Activated gamma-delta T cell treated with anti-CD3 and anti-CD28 coated beads, Interleukin-2, amount 50 U/mL, for 16 hours (primary cell): ENCODE data around the gene TMEM256.

ENCODE experiments used
- DNase-seq: peaks from one replicate; pipeline ENCODE4 v3.0.0-alpha.2; 2020; ENCODE audit warnings: low read depth

The TMEM256 gene

DNA sequence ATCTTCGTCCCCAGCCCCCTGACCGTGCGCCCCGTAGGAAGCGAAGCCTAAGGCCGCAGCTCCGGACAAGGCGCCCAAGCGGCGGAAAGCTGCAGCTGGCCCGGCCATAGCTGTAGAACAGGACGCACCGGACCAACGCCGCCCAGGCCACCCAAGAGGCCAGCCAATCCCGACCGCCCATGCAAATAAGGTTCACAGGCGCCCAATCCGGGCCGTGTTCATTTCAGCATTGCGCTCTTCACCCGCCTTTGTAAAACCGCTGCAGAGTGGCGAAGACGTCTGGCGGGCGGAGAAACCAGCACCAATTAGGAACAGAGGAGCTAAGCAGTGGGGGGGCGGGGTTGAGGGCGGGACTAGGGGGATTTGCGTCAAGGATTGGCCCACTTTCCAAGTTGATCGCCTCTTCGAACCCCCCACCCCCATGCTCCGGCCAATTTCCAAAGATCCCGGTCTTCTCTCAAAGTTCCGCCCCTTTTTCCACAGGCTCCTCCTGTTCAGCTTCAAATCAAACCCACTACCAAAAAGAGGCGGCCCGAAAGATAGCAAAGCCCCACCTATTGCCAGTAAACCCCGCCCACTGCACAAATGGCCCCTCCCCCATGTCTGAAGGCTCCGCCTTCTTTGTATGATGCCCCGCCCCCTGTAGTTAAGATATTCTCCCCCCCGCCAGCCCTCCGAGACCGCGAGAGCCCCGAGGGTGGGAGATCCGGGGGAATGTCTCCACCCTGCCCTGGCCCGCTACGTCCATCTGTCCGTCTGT, at the start of gene TMEM256:
Gene TMEM256 (minus strand): TSS at position 121 of the 760 bp plus-strand sequence. CDS start 13 bp downstream, at position 108.
- DNase-seq: peak; percentile 92

DNA sequence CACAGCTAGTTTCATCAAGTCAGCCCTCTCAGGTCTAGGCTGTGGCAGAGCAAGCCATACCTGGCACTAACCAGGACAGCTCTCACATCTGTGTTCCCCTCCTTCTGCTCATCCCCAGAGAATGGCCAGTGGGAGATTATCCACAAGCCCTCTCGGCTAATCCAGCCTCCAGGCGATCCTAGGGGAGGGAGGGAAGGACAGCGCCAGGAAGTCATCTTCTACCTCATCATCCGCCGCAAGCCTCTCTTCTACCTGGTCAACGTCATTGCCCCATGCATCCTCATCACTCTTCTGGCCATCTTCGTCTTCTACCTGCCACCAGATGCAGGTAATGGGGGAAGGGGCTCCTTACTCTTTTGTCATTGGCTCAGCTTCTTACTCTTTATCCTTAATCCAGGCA, 44.6 kb upstream of the TMEM256 start:
- DNase-seq: no peak

DNA sequence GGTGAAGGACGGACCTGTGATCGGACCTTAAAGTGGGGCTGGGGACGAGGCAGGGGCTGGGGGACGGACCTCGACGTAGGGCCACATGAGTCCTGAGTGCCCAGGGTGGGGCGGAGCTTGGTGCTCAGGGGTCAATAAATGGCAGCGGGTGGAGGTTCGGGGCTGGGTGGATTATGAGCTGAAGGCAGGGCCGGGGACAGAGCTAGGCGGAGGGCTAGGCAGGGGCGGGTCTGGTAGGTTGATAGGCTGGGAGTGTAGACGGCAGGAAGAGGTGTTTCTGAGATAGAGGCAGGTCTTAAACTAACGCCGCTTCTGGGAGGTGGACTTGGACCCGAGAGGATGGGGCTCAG, 41.7 kb upstream of the TMEM256 start:
- DNase-seq: no peak

DNA sequence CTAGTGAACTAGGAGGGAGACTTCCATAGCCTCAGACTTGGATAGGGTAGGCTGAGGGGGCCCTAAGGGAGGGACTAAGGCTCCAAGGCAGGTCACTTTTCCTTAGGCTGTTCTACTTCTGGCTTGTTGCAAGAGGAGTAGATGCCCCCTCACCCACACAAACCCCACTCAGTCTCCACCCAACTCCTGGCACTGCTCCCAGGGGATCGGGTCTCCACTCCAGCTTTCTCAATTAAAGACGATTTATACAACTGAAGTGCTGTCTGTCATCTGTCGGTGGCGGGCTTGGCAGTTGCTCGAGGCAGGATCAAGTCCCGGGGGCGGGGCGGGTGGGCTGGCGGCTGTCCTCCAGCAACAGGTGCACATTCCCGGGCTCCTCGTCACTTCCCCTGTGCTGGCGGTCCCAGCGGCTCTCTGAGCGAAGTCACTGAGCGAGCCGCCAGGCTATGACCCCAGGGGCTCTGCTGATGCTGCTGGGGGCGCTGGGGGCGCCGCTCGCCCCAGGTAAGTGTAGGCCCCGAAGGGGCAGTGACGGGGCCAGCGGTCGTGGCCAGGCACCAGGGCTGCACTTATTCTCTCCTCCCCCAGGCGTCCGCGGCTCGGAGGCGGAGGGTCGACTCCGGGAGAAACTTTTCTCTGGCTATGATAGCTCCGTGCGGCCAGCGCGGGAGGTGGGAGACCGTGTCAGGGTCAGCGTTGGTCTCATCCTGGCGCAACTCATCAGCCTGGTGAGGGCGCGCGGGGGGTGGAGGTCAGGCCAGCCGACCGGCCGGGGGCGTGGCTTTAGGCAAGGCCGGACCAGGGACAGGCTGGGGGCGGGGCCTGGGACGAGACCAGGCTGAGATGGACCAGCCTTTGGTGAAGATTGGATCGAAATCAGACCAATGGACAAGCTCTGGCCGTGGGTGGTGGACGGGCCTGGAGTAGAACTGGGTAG, 41.1 kb upstream of the TMEM256 start, which contains the start of gene CHRNB1:
Gene CHRNB1 (plus strand): TSS at position 380 of the 937 bp plus-strand sequence. CDS start 67 bp downstream, at position 447.
- DNase-seq: no peak

DNA sequence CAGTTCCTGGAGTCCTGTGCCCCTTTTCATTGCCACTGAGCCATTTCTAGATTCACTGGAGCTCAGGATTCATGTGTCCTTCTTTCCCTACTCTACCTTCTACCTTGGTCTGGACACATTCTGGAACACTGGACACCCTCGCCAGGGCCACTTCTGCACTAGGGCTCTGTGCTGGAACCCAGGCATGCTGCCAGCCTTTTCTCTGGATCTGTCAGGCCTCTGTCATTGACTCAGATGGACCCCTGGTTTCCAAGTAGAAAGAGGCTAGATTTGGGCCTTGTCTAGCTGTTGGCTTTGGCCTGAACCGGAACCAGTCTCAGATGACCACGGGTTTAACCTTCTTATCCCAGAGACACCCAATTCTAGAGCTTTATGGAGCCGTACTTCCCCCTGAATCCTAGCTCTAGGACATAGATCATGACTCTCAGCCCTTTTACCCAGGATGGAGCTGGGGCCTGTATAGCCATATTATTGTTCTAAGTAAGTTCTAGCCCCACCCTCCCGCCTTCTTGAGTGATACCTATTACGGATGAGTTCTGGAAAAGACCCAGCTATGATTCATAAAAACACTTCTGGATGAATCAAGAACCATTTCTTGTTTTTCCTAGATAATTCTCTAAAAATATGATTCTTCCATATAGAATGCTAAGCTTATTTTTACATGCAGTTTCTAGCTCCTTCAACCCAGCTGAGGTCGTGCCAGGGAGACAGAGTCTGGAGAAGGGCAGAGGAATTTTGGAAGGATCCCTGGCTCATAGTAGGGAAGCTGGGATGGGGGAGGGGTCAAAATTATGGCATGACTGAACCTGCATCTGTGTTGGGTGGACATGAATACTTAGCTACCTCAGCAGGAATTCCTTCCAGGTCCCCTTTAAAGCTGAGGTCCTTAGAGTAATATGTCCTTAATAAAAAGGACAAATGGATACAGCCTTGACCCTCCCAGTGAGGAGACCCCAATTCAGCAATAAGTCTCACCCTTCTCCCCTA, 39.9 kb upstream of the TMEM256 start:
- DNase-seq: no peak

DNA sequence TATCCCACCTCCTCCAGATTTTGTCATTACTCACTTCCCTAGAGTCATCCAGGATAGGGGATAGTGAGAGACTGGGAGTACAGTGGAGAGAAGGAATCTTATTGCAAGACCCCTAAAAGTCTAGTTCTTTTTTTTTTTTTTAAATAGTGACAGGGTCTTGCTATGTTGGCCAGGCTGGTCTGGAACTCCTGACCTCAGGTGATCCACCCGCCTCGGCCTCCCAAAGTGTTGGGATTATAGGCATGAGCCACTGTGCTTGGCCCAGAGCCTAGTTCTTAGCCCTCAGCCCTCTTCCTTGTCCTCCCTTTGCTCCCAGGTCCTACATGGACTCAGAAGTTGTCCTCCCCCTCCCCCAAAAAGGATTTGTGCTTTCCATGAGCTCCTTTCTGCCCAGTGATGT, 38.2 kb upstream of the TMEM256 start:
- no peak for DNase-seq

DNA sequence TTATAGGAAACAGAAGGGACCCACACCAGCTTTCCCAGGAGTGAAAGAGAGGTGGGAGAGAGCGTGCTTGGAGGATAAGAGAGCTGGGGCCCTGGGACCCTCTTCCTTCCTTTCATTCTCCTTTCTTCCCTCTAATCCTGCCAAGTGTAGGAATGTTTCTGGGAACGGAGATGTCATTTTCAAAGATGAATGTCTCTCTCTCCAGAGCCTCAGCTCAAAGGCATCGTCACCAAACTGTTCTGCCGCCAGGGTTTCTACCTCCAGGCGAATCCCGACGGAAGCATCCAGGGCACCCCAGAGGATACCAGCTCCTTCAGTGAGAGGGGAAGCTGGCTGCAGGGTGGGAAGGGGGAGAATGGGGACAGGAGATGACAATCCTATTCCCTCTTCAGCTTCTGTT, 37.4 kb upstream of the TMEM256 start:
- DNase-seq: no peak

DNA sequence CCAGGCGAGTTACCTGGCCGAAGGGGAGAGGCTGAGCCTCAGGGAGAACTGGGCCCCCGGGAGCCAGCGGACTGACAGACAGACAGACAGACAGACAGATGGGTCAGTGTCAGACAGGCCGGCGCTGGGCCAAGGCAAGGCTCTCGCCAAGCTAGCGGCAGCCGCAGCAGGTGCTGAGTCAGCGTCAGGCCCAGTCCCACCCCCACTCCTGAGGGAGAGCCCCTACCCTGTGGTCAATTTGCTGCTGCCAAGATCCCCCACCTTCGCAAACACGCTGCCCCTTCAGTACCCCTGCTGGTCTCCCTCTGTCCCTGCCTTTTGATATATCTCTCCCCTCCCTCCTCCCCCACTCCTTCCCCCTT, 36.9 kb upstream of the TMEM256 start:
- DNase-seq: no peak

DNA sequence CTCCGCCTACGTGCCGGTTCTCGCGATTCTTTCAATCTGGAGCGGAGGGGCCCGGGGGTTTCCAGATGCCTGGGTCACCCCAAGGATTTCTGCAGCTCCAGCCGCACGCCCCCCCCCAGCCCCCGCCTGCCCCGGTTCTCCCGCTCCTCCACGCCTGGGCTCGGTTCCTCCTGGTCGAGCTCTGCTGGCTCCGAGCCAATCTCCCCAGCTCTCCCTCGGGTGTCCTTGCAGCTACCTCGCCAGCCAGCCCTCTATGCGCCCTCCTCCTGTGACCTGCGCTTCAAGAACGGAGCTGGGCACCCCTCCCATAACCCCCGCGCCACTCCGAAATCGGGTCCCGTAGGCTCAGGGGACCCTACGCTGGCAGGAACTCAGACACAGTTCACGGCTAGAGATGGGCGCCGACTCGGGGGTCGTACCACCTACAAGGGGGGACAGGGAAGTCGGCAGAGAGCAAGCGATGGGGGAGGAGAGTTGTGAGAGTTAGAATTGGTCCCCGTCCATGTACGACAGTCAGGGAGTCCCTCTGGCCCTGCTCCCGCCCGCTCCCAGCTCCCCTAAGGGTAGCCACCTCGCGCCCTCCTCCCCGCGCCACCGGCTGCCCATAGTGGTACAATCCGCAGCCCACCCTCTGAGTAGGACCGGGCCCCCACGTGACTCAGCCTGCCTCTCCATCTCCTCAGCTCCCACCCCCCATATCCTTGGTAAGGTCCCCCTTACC, 36.4 kb upstream of the TMEM256 start:
- no peak for DNase-seq

DNA sequence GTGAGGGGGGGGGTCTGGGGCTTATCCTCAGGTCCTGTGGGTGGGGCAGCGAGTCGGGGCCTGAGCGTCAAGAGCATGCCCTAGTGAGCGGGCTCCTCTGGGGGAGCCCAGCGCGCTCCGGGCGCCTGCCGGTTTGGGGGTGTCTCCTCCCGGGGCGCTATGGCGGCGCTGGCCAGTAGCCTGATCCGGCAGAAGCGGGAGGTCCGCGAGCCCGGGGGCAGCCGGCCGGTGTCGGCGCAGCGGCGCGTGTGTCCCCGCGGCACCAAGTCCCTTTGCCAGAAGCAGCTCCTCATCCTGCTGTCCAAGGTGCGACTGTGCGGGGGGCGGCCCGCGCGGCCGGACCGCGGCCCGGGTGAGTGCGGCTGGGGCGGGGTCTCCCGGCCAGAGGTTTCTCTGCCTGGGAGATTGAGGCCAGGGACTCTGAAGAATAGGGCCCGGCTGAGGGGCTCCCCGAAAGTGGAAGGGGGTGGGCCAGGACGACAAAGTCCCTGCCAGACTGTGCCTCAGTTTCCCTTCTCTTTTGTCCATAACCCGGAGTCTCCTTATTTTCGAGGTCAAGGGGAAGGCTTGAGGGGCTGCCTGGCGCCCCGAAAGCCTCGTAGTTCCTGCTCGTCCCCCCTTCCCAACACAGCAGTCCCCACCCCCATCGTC, 35.7 kb upstream of the TMEM256 start, which contains the start of gene FGF11:
Gene FGF11 (plus strand): TSS at position 51 of the 651 bp plus-strand sequence. CDS start 109 bp downstream, at position 160.
- no peak for DNase-seq

DNA sequence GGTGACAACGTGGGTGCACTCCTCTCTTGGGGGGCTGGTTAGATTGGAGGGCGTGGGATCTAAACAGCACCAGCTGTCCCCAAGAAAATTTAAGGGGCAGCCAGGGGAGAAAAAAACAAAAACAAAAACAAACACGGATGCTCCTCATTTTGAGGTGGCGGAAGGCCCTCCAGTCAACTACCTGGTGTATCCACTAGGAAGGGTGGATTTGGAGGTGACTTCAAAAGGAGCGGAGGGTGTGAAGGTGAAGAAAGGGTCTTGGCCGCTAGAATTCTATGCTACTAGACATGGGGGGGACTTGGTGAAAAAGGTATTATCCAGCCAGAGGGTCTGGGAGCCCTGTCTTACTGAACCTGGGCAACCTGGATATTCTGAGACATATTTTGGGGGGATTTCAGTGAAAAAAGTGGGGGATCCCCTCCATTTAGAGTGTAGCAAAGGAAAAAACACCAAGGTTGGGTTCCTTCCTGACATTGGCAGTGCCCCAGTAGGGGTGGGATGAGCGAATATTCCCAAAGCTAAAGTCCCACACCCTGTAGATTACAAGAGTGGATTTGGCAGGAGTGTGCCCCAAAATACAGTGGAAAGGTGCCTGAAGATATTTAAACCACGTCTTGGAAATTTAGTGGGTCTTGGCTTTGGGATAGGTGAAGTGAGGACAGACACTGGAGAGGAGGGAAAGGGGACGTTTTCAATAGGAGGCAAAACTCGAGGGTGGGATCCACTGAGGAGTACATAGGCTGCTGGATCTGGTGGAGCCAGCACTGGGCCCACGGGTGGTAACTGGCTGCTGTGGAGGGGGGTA, 35.0 kb upstream of the TMEM256 start:
- no peak for DNase-seq

DNA sequence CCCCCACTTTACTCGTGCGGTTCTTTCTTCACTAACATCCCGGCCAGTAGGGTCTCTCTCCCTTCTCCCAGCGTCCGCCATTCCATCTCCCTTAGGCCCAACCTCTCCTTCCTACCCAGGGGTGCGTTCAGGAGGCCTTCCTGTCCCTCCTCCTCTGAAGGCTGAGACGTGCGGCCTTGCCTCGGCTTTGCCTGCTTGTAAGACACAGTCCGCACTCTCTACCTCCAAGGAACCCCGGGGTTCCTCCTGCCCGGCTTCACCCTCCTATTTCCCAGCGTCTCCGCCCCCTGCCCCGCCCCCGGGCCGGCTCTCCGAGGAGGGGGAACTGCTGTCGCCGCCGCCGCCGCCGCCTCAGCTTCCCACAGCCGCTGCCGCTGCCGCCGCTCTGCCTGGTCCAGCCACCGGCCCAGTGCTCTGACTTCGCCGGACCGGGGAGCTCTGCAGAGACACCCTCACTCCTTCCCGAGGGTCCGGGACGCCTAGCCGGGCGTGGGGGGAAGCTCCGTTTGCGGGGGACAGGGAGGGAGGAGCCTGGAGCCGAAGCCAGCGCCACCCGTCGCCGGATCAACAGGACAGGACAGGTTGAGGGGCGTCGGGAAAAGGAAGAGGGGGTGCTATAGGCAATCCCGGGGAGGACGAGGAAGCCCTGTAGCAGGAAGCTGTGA, 34.2 kb upstream of the TMEM256 start:
- no peak for DNase-seq

DNA sequence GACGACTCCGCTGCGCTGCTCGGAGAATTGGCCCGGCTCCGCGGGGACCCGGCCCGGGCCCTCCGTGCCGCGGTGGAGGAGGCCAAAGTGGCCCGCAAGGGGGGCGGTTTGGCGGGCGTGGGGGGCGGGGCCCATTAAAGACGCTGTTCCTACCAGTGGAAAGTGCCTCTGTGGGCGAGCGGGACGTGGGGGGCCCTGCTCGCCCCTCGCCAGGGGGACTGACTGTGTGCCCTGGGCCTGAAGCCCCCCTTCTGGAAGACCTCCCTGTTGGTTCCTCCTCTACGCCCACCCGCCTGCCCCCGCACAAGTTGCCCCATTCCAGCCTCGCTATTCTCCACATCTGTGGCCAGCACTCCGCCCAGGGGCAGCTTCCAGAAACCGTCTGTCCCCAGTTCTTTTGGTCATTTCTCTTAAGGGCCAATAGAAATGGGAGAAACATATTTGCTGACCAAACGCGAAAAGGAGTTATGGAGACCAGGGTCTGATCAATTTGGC, 33.5 kb upstream of the TMEM256 start:
- DNase-seq: no peak

DNA sequence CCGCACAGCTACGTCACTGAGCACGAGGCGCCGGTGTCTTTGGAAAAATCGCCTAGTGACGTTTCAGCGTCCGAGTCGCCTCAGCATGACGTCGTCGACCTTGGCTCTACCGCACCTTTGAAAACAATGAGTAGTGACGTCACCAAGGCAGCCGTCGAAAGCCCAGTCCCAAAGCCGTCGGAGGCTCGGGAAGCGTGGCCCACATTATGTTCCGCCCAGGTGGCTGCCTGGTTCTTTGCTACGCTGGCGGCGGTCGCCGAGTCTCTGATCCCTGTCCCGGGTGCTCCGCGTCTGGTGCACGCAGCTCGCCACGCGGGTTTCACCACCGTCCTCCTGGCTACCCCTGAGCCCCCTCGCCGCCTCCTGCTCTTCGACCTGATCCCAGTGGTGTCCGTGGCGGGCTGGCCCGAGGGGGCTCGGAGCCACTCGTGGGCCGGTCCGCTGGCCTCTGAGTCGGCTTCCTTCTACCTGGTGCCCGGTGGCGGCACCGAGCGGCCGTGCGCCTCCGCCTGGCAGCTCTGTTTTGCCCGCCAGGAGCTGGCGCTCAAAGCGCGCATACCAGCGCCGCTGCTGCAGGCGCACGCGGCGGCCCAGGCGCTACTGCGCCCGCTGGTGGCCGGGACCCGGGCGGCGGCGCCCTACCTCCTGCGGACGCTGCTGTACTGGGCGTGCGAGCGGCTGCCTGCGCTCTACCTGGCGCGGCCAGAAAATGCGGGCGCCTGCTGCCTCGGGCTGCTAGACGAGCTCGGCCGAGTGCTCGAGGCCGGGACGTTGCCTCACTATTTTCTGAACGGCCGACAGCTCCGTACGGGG, 32.9 kb upstream of the TMEM256 start:
- peak; percentile 65 for DNase-seq

DNA sequence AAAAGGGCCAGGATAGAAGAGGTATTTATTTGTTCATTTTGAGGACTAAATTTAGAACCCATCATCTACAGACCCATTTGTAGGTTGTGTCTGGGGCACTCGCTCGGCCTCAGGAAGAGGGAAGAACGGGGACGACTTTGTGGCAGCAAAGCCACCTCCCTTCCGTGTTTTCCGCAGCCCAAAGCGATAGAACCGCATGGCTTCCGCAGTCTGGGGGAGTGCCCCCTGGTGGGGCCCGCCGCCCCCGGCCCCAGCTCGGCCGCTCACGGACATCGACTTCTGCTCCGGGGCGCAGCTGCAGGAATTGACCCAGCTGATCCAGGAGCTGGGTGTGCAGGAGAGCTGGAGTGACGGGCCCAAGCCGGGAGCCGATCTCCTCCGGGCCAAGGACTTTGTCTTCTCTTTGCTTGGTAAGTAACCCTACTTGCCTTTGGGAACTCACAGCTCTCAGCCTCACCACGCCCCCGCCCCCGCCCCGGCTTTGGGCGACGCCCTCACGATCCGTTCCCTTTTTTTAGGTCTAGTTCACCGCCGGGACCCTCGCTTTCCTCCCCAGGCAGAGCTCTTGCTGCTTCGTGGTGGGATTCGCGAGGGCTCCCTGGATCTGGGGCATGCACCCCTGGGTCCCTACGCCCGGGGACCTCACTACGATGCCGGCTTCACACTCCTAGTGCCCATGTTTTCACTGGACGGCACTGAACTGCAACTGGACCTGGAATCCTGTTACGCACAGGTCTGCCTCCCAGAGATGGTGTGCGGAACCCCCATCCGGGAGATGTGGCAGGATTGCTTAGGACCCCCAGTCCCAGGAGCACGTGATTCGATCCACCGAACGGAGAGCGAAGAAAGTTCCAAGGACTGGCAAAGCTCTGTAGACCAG, 32.0 kb upstream of the TMEM256 start:
- peak; percentile 27 for DNase-seq

DNA sequence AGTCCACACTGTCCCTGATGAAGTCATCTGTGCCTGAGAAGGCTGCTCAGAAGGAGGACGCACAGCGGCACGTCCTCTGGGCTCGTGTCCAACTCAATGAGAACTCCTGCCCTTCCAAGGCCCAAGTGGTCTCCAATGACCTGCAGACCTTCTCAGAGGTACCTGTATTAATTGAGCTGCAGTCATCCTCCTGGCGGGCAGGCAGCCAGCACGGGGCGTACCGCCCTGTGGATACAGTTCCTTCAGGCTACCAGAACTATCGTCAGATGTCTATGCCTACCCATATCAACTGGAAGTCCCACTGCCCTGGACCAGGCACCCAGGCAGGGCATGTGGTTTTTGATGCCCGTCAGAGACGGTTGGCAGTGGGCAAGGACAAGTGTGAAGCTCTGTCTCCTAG, 28.4 kb upstream of the TMEM256 start:
- DNase-seq: no peak

DNA sequence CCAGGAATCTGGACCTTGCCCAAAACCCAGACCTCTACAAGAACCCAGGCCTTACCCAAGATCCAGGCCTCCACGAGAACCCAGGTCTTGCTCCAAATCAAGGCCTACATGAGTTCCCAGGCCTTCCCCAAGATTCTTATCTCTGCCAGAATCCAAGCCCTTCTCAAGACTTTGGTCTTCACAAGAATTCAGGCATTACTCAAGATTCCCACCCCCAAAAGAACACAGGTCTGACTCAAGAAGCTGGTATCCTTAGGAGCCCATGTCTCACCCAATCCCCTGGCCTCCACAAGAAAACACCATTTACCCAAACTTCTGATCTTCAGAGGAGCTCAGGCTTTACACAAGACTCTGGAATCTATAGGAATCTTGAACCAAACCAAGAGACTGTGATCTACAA, 27.3 kb upstream of the TMEM256 start:
- no peak for DNase-seq
